Eye (tissue), 1 donor: Measurements from ENCODE around the gene OR2A14.
"Not testable (repeated sequence)": the region's sequence is repeated elsewhere in the genome, so short reads cannot be mapped to it uniquely, and the experiment has no call there.

ENCODE experiments used
- DNase-seq: peaks from one replicate; pipeline ENCODE4 v3.0.0-alpha.2; 2015

The OR2A14 gene

DNA sequence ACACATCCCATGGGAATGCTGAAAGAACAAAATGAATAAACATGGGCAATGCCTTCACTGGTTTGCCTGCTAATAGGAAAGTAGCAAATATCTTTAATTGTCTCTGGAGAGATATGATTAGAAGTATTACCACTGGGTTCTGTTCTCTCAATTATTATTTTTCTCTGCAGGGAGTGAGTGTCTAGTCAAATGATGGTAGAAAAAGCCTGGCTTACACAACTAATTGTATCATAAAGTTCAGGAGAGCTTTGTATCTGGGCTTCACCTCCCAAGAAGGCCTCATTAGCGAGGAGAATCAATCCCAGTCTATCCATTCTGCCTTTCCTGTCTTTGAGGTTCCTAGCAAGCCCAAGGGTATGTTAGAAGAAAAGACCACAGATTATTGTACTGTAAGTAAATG lies at the start of gene OR2A14:
OR2A14 (plus strand) TSS at position 301 of the 400 bp plus-strand sequence. CDS start 5,937 bp downstream, outside the sequence.
- peak; percentile 17 for DNase-seq

GRCh38 chr7:144074374-144074773 lies 48.6 kb upstream of the OR2A14 start:
- no peak for DNase-seq

GRCh38 chr7:144085978-144086377 lies 37.0 kb upstream of the OR2A14 start, which contains the start of gene OR2A12:
Gene OR2A12, plus strand, starts transcription at chr7:144086278. Its CDS starts 8,830 bp downstream, at chr7:144095108.
- no peak for DNase-seq

DNA sequence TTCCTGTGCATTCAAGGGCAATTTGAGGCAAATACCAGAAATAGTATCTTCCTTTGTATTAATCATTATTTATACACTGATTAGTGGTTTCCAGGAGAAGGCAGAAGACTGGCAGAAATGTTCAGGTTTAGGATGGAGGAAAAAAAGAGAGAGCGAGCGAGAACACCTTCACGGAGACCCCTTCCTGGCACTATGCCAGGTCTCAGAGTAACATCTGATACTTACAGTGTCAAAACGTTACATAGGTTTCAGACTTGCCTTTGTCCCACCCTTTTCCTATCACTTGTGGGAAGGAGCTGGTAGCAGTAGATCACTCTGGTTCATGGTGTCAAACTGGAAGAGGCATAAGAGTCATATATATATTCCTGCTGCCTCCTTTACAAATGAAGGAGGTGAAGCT lies 36.2 kb upstream of the OR2A14 start:
- DNase-seq: no peak

GRCh38 chr7:144087230-144087629 lies 35.7 kb upstream of the OR2A14 start:
- DNase-seq: no peak

GRCh38 chr7:144090667-144091066 lies 32.3 kb upstream of the OR2A14 start:
- no peak for DNase-seq

DNA sequence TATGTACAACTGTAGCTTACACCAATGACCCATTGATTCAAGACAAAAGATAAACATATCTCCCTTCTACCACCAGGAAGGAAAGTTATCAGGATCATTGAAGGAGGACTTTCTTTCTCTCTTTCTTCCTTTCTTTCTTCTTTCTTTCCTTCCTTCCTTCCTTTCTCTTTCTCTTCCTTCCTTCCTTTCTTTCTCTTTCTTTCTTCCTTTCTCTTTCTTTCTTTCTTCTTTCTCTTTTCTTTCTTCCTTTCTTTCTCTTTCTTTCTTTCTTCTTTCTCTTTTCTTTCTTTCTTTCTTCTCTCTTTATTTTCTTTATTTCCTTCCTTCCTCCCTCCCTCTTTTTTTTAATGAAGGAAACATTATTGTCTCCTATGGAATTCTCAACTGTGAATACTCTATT lies 24.2 kb upstream of the OR2A14 start:
- no peak for DNase-seq

GRCh38 chr7:144100607-144101006 lies 22.4 kb upstream of the OR2A14 start:
- no peak for DNase-seq

GRCh38 chr7:144102041-144102440 lies 20.9 kb upstream of the OR2A14 start:
- no peak for DNase-seq

DNA sequence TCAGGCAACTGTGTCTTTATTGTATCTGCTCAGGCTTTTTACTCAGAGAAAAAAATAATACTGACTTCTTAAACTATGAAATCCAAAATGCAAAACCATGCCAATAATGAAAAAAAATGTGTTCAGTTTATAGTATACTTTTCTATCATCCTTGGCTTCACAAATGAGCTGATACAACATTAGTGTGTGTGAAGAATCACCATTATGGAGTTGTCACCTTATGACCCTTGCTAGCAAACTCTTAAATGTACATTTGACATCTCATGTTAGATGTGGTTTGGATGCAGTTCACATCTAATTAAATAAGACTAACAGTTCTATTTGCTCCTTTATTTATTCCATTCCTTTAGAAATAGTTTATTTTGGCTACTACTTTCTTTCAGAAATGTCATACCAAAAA lies 17.8 kb upstream of the OR2A14 start:
- no peak for DNase-seq

- no peak for DNase-seq
These were observed 13.7 kb upstream of the OR2A14 start, which contains the start of gene OR2A2 for GRCh38 chr7:144109283-144109682. Gene OR2A2, plus strand, starts transcription at chr7:144109583. Its CDS starts 0 bp downstream, at chr7:144109583.

DNA sequence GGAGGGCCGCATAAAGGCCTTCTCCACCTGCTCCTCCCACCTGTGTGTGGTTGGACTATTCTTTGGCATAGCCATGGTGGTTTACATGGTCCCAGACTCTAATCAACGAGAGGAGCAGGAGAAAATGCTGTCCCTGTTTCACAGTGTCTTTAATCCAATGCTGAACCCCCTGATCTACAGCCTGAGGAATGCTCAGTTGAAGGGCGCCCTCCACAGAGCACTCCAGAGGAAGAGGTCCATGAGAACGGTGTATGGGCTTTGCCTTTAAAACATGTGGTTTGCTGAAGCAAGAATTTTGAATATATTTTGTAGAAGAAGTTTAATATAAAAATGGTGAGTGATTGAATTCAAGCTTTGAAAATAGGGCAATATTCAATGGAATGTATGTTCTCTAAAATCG lies 12.7 kb upstream of the OR2A14 start:
- no peak for DNase-seq

GRCh38 chr7:144113651-144114050 lies 9.3 kb upstream of the OR2A14 start:
- DNase-seq: no peak

DNA sequence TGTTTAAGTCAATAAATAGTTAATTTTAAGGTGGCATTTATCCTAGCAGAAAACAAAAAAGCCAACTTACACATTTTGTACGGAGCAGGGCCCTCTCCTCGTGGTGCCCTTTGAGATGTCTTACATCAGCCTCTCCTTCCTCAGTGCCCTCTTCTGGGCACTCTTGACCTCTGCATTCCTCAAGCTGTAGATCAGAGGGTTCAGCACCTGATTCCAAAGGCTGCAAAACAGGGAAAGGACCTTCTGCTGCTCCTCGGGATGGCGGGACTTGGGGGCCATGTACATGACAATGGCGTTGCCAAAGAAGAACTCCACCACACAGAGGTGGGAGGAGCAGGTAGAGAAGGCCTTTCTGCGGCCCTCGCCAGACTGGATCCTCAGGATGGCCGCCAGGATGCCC lies 4.6 kb upstream of the OR2A14 start:
- no peak for DNase-seq

GRCh38 chr7:144127714-144128334 lies 4.8 kb downstream of the OR2A14 start:
- peak; percentile 87 for DNase-seq

GRCh38 chr7:144129601-144130000 lies 6.6 kb downstream of the OR2A14 start:
- DNase-seq: not testable (repeated sequence)

DNA sequence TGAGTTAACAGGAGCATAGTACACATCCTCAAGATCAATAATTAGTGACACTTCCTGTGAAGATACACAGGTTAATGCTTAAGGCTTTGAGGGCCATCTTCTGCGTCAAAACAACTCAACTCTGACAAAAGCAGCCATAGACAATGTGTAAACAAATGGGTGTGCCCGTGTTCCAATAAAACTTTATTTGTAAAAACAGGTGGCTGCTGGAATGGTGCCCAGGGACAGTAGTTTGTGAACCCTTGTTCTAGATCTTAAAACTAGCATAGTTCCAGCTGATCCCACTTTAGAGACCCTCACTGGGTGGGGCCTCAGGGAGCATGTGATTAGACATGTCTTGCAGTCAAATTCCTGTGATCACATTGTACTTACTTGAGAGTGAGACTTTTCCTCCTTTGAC lies 7.8 kb downstream of the OR2A14 start:
- no peak for DNase-seq

DNA sequence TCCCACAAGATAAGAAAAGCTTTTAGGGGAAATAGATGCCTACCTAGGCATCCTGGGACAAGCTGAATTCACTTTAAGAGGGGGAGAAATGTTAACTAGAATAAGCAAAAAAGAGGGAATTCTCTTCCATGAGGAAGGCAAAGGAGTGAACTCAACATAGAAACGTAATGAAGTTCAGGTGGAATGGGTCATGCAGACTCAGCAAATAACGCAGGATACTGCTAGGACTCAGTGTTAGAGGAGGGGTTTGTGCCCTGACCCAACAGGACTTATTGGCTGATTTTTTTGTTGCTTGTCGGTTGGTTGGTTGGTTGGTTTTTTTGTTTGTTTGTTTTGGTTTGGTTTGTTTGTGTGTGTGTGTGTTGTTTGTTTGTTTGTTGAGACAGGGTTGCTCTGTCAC lies 9.3 kb downstream of the OR2A14 start:
- no peak for DNase-seq

- no peak for DNase-seq
These were observed 10.3 kb downstream of the OR2A14 start for GRCh38 chr7:144133307-144133706.

DNA sequence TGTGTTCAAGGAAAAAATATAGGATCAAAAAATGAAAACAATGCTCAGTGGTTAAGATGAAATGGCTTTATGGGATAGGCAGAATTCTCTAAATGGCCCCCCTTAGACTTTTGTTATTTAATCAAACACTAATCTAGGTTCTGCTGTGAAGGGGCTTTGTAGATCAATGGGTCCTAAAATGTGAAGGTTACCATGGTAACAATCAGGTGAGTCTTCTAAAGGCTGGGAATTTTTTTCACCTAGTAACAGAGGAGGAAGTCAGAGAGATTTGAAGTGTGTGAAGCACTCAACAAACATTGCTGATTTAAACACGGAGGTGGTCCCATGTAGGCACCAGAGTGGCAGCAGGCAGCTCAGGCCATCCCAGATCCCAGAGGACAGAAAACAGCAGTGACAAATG lies 11.1 kb downstream of the OR2A14 start:
- DNase-seq: no peak

DNA sequence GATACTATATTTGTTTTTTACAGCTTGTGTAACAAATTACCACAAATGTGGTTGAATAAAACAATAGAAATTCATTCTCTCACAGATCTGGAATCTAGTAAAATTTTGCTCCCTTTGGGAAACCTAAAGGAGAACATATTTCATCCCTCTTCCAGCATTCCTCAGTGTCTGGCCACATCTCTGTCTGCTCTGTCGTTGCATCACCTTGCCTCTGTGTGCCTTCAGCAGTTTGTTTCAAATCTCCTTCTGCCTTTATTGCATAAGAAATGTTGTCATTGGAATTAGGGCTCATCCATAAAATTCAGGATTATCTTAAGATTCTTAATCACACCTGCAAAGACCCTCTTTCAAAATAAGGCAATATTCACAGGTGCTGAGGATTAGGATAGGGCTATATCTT lies 14.5 kb downstream of the OR2A14 start:
- DNase-seq: no peak

- no peak for DNase-seq
These were observed 19.2 kb downstream of the OR2A14 start for GRCh38 chr7:144142187-144142586.

DNA sequence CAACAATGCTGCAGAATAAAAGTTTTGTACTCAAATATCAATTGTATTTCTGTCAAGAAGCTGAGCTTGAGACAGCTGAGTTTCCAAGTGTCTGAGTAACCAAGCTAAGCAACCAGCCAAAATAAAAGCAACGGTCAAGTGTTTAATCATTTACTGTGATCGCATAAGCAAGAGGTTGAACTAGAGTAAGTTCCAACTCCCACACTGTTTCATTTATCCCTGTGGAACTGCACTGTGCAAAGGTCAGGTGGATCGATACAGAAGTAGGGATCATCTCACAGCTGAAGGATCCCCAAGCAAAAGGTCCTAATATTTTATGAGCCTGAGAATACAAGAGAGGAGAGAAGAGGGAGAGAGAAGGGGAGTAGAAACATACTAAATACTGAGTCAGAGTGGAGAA lies 21.4 kb downstream of the OR2A14 start:
- no peak for DNase-seq

DNA sequence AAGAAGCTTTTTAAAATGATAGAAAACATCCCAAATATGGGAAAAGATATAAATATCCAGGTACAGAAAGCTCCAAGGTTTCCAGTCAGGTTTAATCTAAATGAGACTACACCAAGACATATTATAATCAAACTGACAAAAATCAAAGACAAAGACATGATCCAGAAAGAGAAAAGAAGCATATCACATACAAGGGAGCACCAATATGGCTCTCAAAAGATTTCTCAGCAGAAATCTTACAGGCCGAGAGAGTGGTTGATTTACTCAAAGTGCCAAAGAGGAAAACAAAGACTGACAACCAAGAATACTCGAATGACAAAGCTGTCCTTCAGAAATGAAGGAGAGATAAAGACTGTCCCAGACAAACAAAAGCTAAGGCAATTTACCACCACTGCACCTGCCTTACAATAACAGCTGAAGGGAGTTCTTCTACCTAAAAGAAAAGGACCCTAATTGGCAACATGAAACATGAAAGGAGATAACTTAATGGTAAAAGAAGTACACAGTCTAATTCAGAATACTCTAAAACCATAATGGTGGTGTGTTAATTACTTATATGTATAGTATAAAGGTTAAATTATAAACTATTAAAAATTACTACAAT lies 25.4 kb downstream of the OR2A14 start:
- DNase-seq: no peak

DNA sequence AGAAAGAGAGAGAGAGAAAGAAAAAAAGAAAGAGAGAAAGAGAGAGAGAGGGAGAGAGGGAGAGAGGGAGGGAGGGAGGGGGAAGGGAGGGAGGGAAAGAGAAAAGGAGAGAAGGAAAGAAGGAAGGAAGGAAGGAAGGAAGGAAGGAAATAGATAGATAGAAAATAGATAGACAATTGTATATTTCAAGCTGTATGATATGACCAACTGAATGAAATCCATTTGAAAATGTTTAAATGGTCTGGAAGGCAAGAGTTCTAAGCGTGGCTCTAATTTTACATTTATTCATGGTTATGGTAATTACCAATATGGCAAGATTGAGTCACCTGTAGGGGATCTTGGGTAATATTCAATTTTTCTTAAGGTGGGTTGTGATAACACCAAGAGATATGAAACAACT lies 35.9 kb downstream of the OR2A14 start:
- no peak for DNase-seq
